ENCODE data around the gene ARSJ.

The ARSJ gene

DNA sequence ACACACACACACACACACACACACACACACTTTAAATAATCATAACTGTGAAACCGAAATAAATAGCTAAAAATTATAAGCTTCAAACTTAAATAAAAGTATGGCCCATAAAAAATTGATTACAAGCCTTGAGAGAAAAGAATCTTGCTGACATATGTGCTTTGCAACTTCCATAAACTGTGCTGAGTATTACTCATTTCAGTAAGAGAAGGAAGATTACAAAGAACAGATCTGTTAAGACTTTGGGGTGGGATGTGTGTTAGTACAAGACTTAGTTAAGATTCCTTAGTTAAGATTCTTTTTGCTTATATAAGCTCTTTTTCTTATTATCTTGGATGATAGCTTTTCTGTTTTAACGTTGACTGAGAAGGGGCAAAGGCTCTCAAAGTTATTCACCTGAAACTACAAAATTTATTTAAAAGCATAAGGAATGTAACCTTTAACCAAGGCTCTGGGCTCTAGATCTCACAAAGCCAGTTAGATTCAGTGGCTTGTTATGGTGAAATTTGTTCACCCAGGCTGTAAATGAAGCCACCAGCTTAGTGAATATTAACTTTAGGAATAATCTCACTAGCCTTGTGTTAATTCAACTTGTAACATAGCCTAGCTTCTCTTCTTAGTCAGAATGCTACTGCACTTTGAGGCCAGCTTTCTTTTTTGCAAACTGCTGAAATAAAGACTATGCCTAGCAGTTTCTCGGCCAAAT is 58.2 kb downstream of the ARSJ start:
- no peak overlapping the region for H3K27ac ChIP-seq
- no peak overlapping the region for H3K4me3 ChIP-seq (ENCODE audit: low read depth, low read length)
- DNase-seq, result no peak
- no peaks in the 10 kb centered on the region for H3K9me3 ChIP-seq (ENCODE audit: severe bottlenecking)
- H3K27me3 ChIP-seq (ENCODE audit: insufficient read depth, low read depth, severe bottlenecking), result no peaks in the 10 kb centered on the region
- H3K36me3 ChIP-seq, result no peaks in the 10 kb centered on the region
- TF ChIP-seq, protein P1, sequence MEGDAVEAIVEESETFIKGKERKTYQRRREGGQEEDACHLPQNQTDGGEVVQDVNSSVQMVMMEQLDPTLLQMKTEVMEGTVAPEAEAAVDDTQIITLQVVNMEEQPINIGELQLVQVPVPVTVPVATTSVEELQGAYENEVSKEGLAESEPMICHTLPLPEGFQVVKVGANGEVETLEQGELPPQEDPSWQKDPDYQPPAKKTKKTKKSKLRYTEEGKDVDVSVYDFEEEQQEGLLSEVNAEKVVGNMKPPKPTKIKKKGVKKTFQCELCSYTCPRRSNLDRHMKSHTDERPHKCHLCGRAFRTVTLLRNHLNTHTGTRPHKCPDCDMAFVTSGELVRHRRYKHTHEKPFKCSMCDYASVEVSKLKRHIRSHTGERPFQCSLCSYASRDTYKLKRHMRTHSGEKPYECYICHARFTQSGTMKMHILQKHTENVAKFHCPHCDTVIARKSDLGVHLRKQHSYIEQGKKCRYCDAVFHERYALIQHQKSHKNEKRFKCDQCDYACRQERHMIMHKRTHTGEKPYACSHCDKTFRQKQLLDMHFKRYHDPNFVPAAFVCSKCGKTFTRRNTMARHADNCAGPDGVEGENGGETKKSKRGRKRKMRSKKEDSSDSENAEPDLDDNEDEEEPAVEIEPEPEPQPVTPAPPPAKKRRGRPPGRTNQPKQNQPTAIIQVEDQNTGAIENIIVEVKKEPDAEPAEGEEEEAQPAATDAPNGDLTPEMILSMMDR (IDR thresholded peaks at IDR 0.05; ENCODE audit: low read depth, low read length), result no peak

DNA sequence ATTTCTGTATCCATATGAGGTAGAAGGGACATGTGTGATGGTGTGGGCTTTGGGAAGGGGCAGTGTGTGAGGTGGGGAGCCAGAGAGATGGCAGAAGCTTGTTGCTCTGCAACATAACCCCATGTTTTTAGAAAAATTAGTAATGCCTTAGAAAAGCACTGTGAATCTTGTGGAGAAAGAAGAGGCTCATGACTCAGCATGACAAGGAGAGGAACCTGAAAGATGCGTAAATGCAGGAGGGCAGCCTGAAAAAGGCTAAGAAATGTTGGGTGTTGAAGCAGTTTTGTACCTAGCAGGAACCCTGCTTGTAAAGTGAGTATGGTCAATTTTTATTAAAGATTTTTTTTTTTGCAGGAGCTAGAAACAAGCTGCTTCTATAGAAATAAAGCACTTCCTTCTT is 59.8 kb downstream of the ARSJ start:
- TF ChIP-seq, protein P1 (IDR thresholded peaks at IDR 0.05; ENCODE audit: low read depth, low read length), result no peak
- no peak for DNase-seq
- Histone ChIP-seq H3K9me3 (ENCODE audit: severe bottlenecking) (no peaks in the 10 kb centered on the region), H3K4me3 (ENCODE audit: low read depth, low read length) (no peak overlapping the region), H3K36me3 (no peaks in the 10 kb centered on the region), H3K27me3 (ENCODE audit: insufficient read depth, low read depth, severe bottlenecking) (no peaks in the 10 kb centered on the region), H3K27ac (no peak overlapping the region)

DNA sequence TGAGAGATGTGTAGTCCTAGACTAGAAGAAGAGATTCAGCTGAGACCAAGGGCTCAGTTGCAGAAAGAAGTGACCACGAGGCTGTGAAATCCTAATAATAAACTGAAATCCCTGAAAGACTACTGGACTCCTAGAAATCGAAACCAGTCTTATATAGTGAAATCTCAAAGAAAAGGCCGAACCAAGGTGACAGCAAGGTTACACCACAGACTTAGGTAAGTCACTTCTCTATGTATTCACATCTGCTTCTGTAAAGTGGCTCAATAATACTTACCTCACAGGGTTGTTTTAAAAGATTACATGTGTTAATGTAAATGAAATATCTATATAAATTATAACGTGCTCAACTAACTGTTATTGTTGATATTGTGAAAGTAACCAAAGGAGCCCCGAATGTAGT is 60.3 kb downstream of the ARSJ start:
- H3K36me3 ChIP-seq, result no peaks in the 10 kb centered on the region
- no peak overlapping the region for H3K4me3 ChIP-seq (ENCODE audit: low read depth, low read length)
- TF ChIP-seq, protein P1 (IDR thresholded peaks at IDR 0.05; ENCODE audit: low read depth, low read length), result no peak
- no peaks in the 10 kb centered on the region for H3K9me3 ChIP-seq (ENCODE audit: severe bottlenecking)
- H3K27me3 ChIP-seq (ENCODE audit: insufficient read depth, low read depth, severe bottlenecking), result no peaks in the 10 kb centered on the region
- H3K27ac ChIP-seq, result no peak overlapping the region
- no peak for DNase-seq

DNA sequence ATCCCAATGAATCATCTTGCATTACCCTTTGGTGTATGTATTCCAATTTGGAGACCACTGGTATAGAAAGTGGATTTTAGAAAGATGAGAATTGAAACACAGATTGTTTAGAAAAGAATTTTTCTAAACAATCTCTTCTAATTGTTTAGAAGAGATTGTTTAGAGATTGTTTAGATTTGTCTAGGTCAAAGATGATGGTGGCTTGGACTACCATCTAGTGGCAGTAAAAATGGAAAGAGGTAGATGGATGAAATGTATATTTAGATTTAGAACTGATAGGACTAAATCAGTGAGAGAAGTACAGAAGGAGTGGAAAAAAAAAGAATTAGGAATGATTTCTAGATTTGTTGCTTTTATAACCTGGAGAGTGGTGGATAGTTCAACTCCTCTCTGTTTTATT is 70.6 kb downstream of the ARSJ start:
- no peaks in the 10 kb centered on the region for H3K27me3 ChIP-seq (ENCODE audit: insufficient read depth, low read depth, severe bottlenecking)
- no peaks in the 10 kb centered on the region for H3K36me3 ChIP-seq
- H3K9me3 ChIP-seq (ENCODE audit: severe bottlenecking), result no peaks in the 10 kb centered on the region
- DNase-seq, result no peak
- TF ChIP-seq, protein P1 (IDR thresholded peaks at IDR 0.05; ENCODE audit: low read depth, low read length), result no peak
- no peak overlapping the region for H3K4me3 ChIP-seq (ENCODE audit: low read depth, low read length)
- H3K27ac ChIP-seq, result no peak overlapping the region

DNA sequence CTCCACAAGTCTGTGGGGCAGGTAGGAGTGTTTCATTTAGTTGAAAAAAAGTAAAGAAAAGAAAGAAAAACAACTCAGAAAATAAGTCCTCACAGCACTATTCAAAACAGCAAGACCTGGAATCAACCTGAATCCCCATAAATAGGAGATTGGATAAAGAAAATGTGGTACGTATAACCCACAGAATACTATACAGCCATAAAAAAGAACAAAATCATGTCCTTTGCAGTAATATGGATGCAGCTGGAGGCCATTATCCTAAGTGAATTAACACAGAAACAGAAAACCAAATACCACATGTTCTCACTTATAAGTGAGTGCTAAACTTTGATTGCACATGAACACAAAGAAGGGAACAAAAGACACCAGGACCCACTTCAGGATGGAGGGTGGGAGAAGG is 71.9 kb downstream of the ARSJ start:
- TF ChIP-seq, protein P1 (IDR thresholded peaks at IDR 0.05; ENCODE audit: low read depth, low read length), result no peak
- no peak for DNase-seq
- Histone ChIP-seq H3K9me3 (ENCODE audit: severe bottlenecking) (no peaks in the 10 kb centered on the region), H3K36me3 (no peaks in the 10 kb centered on the region), H3K4me3 (ENCODE audit: low read depth, low read length) (no peak overlapping the region), H3K27me3 (ENCODE audit: insufficient read depth, low read depth, severe bottlenecking) (no peaks in the 10 kb centered on the region), H3K27ac (no peak overlapping the region)

DNA sequence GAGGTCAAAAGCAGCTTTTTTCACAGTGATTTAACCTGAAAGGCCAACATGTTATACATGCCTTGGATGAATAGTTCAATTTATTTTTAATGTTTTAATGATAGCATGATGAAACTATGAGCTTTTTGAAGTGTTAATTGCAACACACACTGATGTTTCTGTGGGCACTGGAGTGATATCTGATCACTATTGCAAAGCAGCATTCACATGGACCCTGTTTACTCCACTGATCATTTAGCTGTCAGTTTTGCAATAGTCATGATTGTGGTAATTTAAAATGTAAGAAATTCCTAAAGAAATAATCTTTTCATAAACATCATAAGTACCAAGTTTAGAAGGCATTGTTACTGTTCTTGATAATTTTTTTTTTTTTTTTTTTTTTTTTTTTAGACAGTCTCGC is 74.1 kb downstream of the ARSJ start:
- no peaks in the 10 kb centered on the region for H3K9me3 ChIP-seq (ENCODE audit: severe bottlenecking)
- H3K36me3 ChIP-seq, result no peaks in the 10 kb centered on the region
- TF ChIP-seq, protein P1 (IDR thresholded peaks at IDR 0.05; ENCODE audit: low read depth, low read length), result no peak
- H3K4me3 ChIP-seq (ENCODE audit: low read depth, low read length), result no peak overlapping the region
- H3K27me3 ChIP-seq (ENCODE audit: insufficient read depth, low read depth, severe bottlenecking), result no peaks in the 10 kb centered on the region
- no peak for DNase-seq
- H3K27ac ChIP-seq, result no peak overlapping the region
